Activated CD4-positive, alpha-beta T cell treated with anti-CD3 and anti-CD28 coated beads for 36 hours (primary cell): ENCODE data around the gene PSAP. TPM values are rescaled to one million over a fixed set of nuclear protein-coding genes. Genes with fewer than 3 reads are reported as not detected.
A peak's percentile ranks its signal among the peaks of the same experiment; 100 is the strongest.

Source experiments
- ATAC-seq: fragments of 200-7000 bp; cut with Tn5 transposase; one replicate; pipeline ENCODE4 v1.10.0; 2021; ENCODE audit warnings: mild to moderate bottlenecking, moderate library complexity
- CTCF ChIA-PET: fragments of 350-600 bp; sonication (Branson Sonifier 250); formaldehyde crosslinking; loops from one replicate; lab custom pipeline; 2021; ENCODE audit warnings: antibody characterized with exemption; lab: Charles Lee
- POLR2A ChIA-PET: fragments of 350-600 bp; sonication (Branson Sonifier 250); formaldehyde crosslinking; loops from one replicate; lab custom pipeline; 2021; ENCODE audit warnings: antibody characterized with exemption, inconsistent platforms; lab: Charles Lee
- DNase-seq: peaks from one replicate; pipeline ENCODE4 v3.0.0-alpha.2; 2020
- H3K27ac Mint-ChIP-seq: one replicate; pipeline ENCODE4 v1.8.0; 2021; ENCODE audit warnings: mixed read lengths
- H3K27me3 Mint-ChIP-seq: one replicate; pipeline ENCODE4 v1.8.0; 2021; ENCODE audit warnings: mixed read lengths
- H3K36me3 Mint-ChIP-seq: one replicate; pipeline ENCODE4 v1.8.0; 2021; ENCODE audit warnings: low read depth, mixed read lengths
- H3K4me1 Mint-ChIP-seq: one replicate; pipeline ENCODE4 v1.8.0; 2021; ENCODE audit warnings: mixed read lengths
- H3K4me3 Mint-ChIP-seq: one replicate; pipeline ENCODE4 v1.8.0; 2021; ENCODE audit warnings: mild to moderate bottlenecking, moderate library complexity, mixed read lengths
- H3K9me3 Mint-ChIP-seq: one replicate; pipeline ENCODE4 v1.8.0; 2021; ENCODE audit warnings: low read depth, mixed read lengths
- intact Hi-C, 2 experiments: fragments of 100-400 bp; cut with DNase I in 1 of 2; cut with micrococcal nuclease in 1 of 2; formaldehyde crosslinking; loops; one replicate each; pipeline versions ENCODE4 v1.14.2 to v1.15.1; 2022 to 2024; cut with DNase I, micrococcal nuclease
- total RNA-seq, 2 experiments: library from RNA; stranded (reverse); gene quantifications; one replicate each; pipeline ENCODE4 v1.2.3, GENCODE V29; 2021

PSAP gene
- total RNA-seq, 2 experiments from 2014 or later, result 100 to 109 TPM

GRCh38 chr10:71834343-71834674, 16.7 kb downstream of the PSAP start:
- no peak for ATAC-seq
- Mint-ChIP-seq H3K36me3 (peaks cover 21% of the 10 kb centered on the region), H3K27me3 (no peaks in the 10 kb centered on the region), H3K4me1 (peaks cover 40% of the 10 kb centered on the region), H3K27ac (no peak overlapping the region), H3K9me3 (no peaks in the 10 kb centered on the region), H3K4me3 (no peak overlapping the region)
- intact Hi-C loops, result no loop called here
- ChIA-PET POLR2A (no interaction called here), CTCF (interaction anchor here (0.7 to 2.1 kb wide), 3 partner anchors 8 to 19 kb away, joined by 3 to 6 read pairs (median 5); no protein-coding TSS in a partner anchor)
- DNase-seq, result no peak

GRCh38 chr10:71833451-71834342, 17.4 kb downstream of the PSAP start:
- H3K4me1 Mint-ChIP-seq, result peaks cover 36% of the 10 kb centered on the region
- no peak for DNase-seq
- CTCF ChIA-PET, result interaction anchor here (0.9 kb wide), 1 partner anchor 215 kb away, joined by 3 read pairs; no protein-coding TSS in a partner anchor
- no peak for ATAC-seq
- intact Hi-C loops, result no loop called here
- no peak overlapping the region for H3K27ac Mint-ChIP-seq
- no peaks in the 10 kb centered on the region for H3K9me3 Mint-ChIP-seq
- H3K4me3 Mint-ChIP-seq, result no peak overlapping the region
- POLR2A ChIA-PET, result no interaction called here
- peaks cover 25% of the 10 kb centered on the region for H3K36me3 Mint-ChIP-seq
- no peaks in the 10 kb centered on the region for H3K27me3 Mint-ChIP-seq

- DNase-seq, result peak; percentile 34
- Mint-ChIP-seq H3K4me3 (no peak overlapping the region), H3K4me1 (peaks cover 28% of the 10 kb centered on the region), H3K36me3 (peaks cover 25% of the 10 kb centered on the region), H3K27me3 (no peaks in the 10 kb centered on the region), H3K27ac (no peak overlapping the region), H3K9me3 (no peaks in the 10 kb centered on the region)
- intact Hi-C loops, result no loop called here
- ChIA-PET CTCF (interaction anchor here (0.9 kb wide), 1 partner anchor 216 kb away, joined by 3 read pairs; no protein-coding TSS in a partner anchor), POLR2A (no interaction called here)
- peak; percentile 40 for ATAC-seq
These were observed 18.1 kb downstream of the PSAP start for GRCh38 chr10:71832967-71833366.

- intact Hi-C loops, result no loop called here
- DNase-seq, result no peak
- ChIA-PET POLR2A (no interaction called here), CTCF (interaction anchor here (0.9 kb wide), 2 partner anchors 11 to 21 kb away, joined by 3 read pairs; no protein-coding TSS in a partner anchor)
- peaks cover 18% of the 10 kb centered on the region for H3K4me1 Mint-ChIP-seq
- no peak overlapping the region for H3K4me3 Mint-ChIP-seq
- H3K27me3 Mint-ChIP-seq, result no peaks in the 10 kb centered on the region
- peaks cover 28% of the 10 kb centered on the region for H3K36me3 Mint-ChIP-seq
- H3K9me3 Mint-ChIP-seq, result no peaks in the 10 kb centered on the region
- no peak for ATAC-seq
- H3K27ac Mint-ChIP-seq, result no peak overlapping the region
These were observed 19.2 kb downstream of the PSAP start for GRCh38 chr10:71831646-71832552.

- intact Hi-C loops, result no loop called here
These were observed 20.3 kb downstream of the PSAP start for GRCh38 chr10:71830726-71831125.

GRCh38 chr10:71829896-71830295, 21.2 kb downstream of the PSAP start:
- Mint-ChIP-seq H3K27ac (no peak overlapping the region), H3K27me3 (no peaks in the 10 kb centered on the region), H3K9me3 (no peaks in the 10 kb centered on the region), H3K4me1 (peaks cover 7% of the 10 kb centered on the region), H3K4me3 (no peak overlapping the region), H3K36me3 (peaks cover 35% of the 10 kb centered on the region)
- ChIA-PET POLR2A (no interaction called here), CTCF (interaction anchor here (0.7 to 1.6 kb wide), 6 partner anchors 17 to 134 kb away, joined by 3 to 6 read pairs (median 3); no protein-coding TSS in a partner anchor)
- ATAC-seq (no peak), DNase-seq (no peak)
- intact Hi-C loops, result no loop called here

More at GRCh38 chr10:71830726-71831125, 20.3 kb downstream of the PSAP start:
- Mint-ChIP-seq H3K9me3 (no peaks in the 10 kb centered on the region), H3K4me1 (peaks cover 7% of the 10 kb centered on the region), H3K4me3 (no peak overlapping the region), H3K27ac (no peak overlapping the region), H3K36me3 (peaks cover 32% of the 10 kb centered on the region), H3K27me3 (no peaks in the 10 kb centered on the region)
- ChIA-PET POLR2A (no interaction called here), CTCF (interaction anchor here (0.6 to 1.6 kb wide), 5 partner anchors 20 to 134 kb away, joined by 3 to 6 read pairs (median 3); no protein-coding TSS in a partner anchor)
- no peak for DNase-seq
- no peak for ATAC-seq

- CTCF ChIA-PET, result interaction anchor here (1.1 to 1.6 kb wide), 2 partner anchors 18 to 67 kb away, joined by 3 to 6 read pairs; no protein-coding TSS in a partner anchor
- Mint-ChIP-seq H3K27ac (peak overlapping the region; percentile 25), H3K4me1 (peaks cover 5% of the 10 kb centered on the region), H3K4me3 (no peak overlapping the region), H3K9me3 (no peaks in the 10 kb centered on the region), H3K27me3 (no peaks in the 10 kb centered on the region), H3K36me3 (peaks cover 35% of the 10 kb centered on the region)
- ATAC-seq (no peak), DNase-seq (no peak)
- POLR2A ChIA-PET, result no interaction called here
- intact Hi-C loops, result no loop called here
These were observed 21.9 kb downstream of the PSAP start for GRCh38 chr10:71829171-71829570.

- ATAC-seq (no peak), DNase-seq (no peak)
- Mint-ChIP-seq H3K4me1 (peaks cover 5% of the 10 kb centered on the region), H3K27me3 (no peaks in the 10 kb centered on the region), H3K36me3 (peaks cover 37% of the 10 kb centered on the region), H3K4me3 (no peak overlapping the region), H3K27ac (no peak overlapping the region), H3K9me3 (no peaks in the 10 kb centered on the region)
- CTCF ChIA-PET, result no interaction called here
- POLR2A ChIA-PET, result no interaction called here
- intact Hi-C loops, result no loop called here
These were observed 22.3 kb downstream of the PSAP start for GRCh38 chr10:71828702-71829101.

GRCh38 chr10:71827852-71828251, 23.2 kb downstream of the PSAP start:
- no peak overlapping the region for H3K4me3 Mint-ChIP-seq
- peaks cover under 1% of the 10 kb centered on the region for H3K4me1 Mint-ChIP-seq
- H3K36me3 Mint-ChIP-seq, result peaks cover 39% of the 10 kb centered on the region
- intact Hi-C loops, result no loop called here
- DNase-seq (no peak), ATAC-seq (no peak)
- H3K27ac Mint-ChIP-seq, result no peak overlapping the region
- ChIA-PET POLR2A (interaction anchor here (0.6 kb wide), 1 partner anchor 16 kb away, joined by 3 read pairs; no protein-coding TSS in a partner anchor), CTCF (interaction anchor here (0.8 to 2.1 kb wide), 4 partner anchors 11 to 450 kb away, joined by 3 to 5 read pairs (median 4); no protein-coding TSS in a partner anchor)
- H3K27me3 Mint-ChIP-seq, result no peaks in the 10 kb centered on the region
- H3K9me3 Mint-ChIP-seq, result no peaks in the 10 kb centered on the region

- no peak overlapping the region for H3K4me3 Mint-ChIP-seq
- no peak overlapping the region for H3K27ac Mint-ChIP-seq
- H3K36me3 Mint-ChIP-seq, result peaks cover 41% of the 10 kb centered on the region
- intact Hi-C loops, result no loop called here
- no peak for DNase-seq
- ATAC-seq, result no peak
- no peaks in the 10 kb centered on the region for H3K9me3 Mint-ChIP-seq
- POLR2A ChIA-PET, result no interaction called here
- H3K27me3 Mint-ChIP-seq, result no peaks in the 10 kb centered on the region
- peaks cover 11% of the 10 kb centered on the region for H3K4me1 Mint-ChIP-seq
- CTCF ChIA-PET, result interaction anchor here (0.7 to 1.8 kb wide), 6 partner anchors 10 to 223 kb away, joined by 3 to 6 read pairs (median 4); no protein-coding TSS in a partner anchor
These were observed 25.8 kb downstream of the PSAP start for GRCh38 chr10:71825217-71825616.

GRCh38 chr10:71824333-71824732, 26.7 kb downstream of the PSAP start:
- CTCF ChIA-PET, result interaction anchor here (0.6 to 1.6 kb wide), 5 partner anchors 13 to 456 kb away, joined by 3 to 5 read pairs (median 3); no protein-coding TSS in a partner anchor

More at GRCh38 chr10:71824333-71824732, 26.7 kb downstream of the PSAP start:
- POLR2A ChIA-PET, result no interaction called here
- Mint-ChIP-seq H3K4me3 (no peak overlapping the region), H3K4me1 (peaks cover 11% of the 10 kb centered on the region), H3K27me3 (no peaks in the 10 kb centered on the region), H3K27ac (no peak overlapping the region), H3K36me3 (peaks cover 44% of the 10 kb centered on the region), H3K9me3 (no peaks in the 10 kb centered on the region)
- intact Hi-C loops, result no loop called here
- DNase-seq, result no peak
- no peak for ATAC-seq
